WTC11 (cell line): Measurements from ENCODE around the gene SLC25A21. TPM values are rescaled to one million over a fixed set of nuclear protein-coding genes. Genes with fewer than 3 reads are reported as not detected.

Source experiments
- ATAC-seq: fragments of 200-7000 bp; cut with Tn5 transposase; 2 replicates; pipeline ENCODE4 v1.10.0; 2021; ENCODE audit warnings: mild to moderate bottlenecking, moderate library complexity
- CTCF ChIA-PET: fragments of 300-600 bp; sonication (Branson Sonifier 250); formaldehyde crosslinking; loops from one replicate; lab custom pipeline; 2021; ENCODE audit warnings: antibody characterized with exemption; lab: Charles Lee
- POLR2A ChIA-PET: fragments of 350-600 bp; sonication (Branson Sonifier 250); formaldehyde crosslinking; loops from one replicate; lab custom pipeline; 2021; ENCODE audit warnings: antibody characterized with exemption; lab: Charles Lee
- DNase-seq: peaks from one replicate; pipeline ENCODE4 v3.0.0; 2021; ENCODE audit warnings: low spot score
- H3K27ac Mint-ChIP-seq: 2 replicates; pipeline ENCODE4 v1.8.0; 2021; ENCODE audit warnings: mixed read lengths
- H3K27me3 Mint-ChIP-seq: 2 replicates; pipeline ENCODE4 v1.8.0; 2021; ENCODE audit warnings: low read depth, mild to moderate bottlenecking, moderate library complexity, mixed read lengths
- H3K36me3 Mint-ChIP-seq: 2 replicates; pipeline ENCODE4 v1.8.0; 2021; ENCODE audit warnings: mixed read lengths
- H3K4me1 Mint-ChIP-seq: 2 replicates; pipeline ENCODE4 v1.8.0; 2022; ENCODE audit warnings: mixed read lengths
- H3K4me3 Mint-ChIP-seq: 2 replicates; pipeline ENCODE4 v1.8.0; 2021; ENCODE audit warnings: mild to moderate bottlenecking, moderate library complexity, mixed read lengths
- H3K9me3 Mint-ChIP-seq: 2 replicates; pipeline ENCODE4 v1.8.0; 2021; ENCODE audit warnings: mixed read lengths
- ATF3 ChIP-seq: sonication (generic); formaldehyde crosslinking; conservative IDR thresholded peaks from 2 replicates; pipeline ENCODE4 v1.8.1; 2022; ENCODE audit warnings: mild to moderate bottlenecking, missing genetic modification reagents
- CREM ChIP-seq: sonication (generic); formaldehyde crosslinking; IDR thresholded peaks from 2 replicates; pipeline ENCODE4 v1.8.1; 2022; ENCODE audit warnings: mild to moderate bottlenecking, missing genetic modification reagents, moderate library complexity
- FOXK1 ChIP-seq: sonication (generic); formaldehyde crosslinking; IDR thresholded peaks from 2 replicates; pipeline ENCODE4 v1.8.0; 2022; ENCODE audit warnings: mild to moderate bottlenecking, moderate library complexity, missing genetic modification reagents
- HMGXB4 ChIP-seq: sonication (generic); formaldehyde crosslinking; IDR thresholded peaks from 2 replicates; pipeline ENCODE4 v1.8.1; 2023; ENCODE audit warnings: mild to moderate bottlenecking, moderate library complexity, missing genetic modification reagents
- JUN ChIP-seq: sonication (generic); formaldehyde crosslinking; IDR thresholded peaks from 2 replicates; pipeline ENCODE4 v1.8.0; 2023; ENCODE audit warnings: mild to moderate bottlenecking, missing genetic modification reagents
- MAX ChIP-seq: sonication (generic); formaldehyde crosslinking; IDR thresholded peaks from 2 replicates; pipeline ENCODE4 v1.8.0; 2022; ENCODE audit warnings: mild to moderate bottlenecking, missing genetic modification reagents
- NFE2L1 ChIP-seq: sonication (generic); formaldehyde crosslinking; IDR thresholded peaks from 2 replicates; pipeline ENCODE4 v1.8.1; 2023; ENCODE audit warnings: missing genetic modification reagents
- NR3C1 ChIP-seq: sonication (generic); formaldehyde crosslinking; conservative IDR thresholded peaks from 2 replicates; pipeline ENCODE4 v1.8.1; 2023; ENCODE audit warnings: low read depth, mild to moderate bottlenecking, missing genetic modification reagents
- PREB ChIP-seq: sonication (generic); formaldehyde crosslinking; IDR thresholded peaks from 2 replicates; pipeline ENCODE4 v1.8.1; 2022; ENCODE audit warnings: mild to moderate bottlenecking, missing genetic modification reagents, moderate library complexity, borderline replicate concordance
- RORB ChIP-seq: fragments of 250-450 bp; sonication (Bioruptor Pico); IDR thresholded peaks from 2 replicates; pipeline ENCODE4 v1.9.0; 2021; ENCODE audit warnings: mild to moderate bottlenecking
- ZNF532 ChIP-seq: fragments of 250-450 bp; sonication (Bioruptor Pico); IDR thresholded peaks from 2 replicates; pipeline ENCODE4 v1.9.0; 2021; ENCODE audit warnings: mild to moderate bottlenecking, borderline replicate concordance
- total RNA-seq: library from RNA; stranded (reverse); gene quantifications from 3 replicates; pipeline ENCODE4 v1.2.3, GENCODE V29; 2021

SLC25A21 gene
- total RNA-seq, 1 experiment from 2014 or later = 8.2 TPM

- TF ChIP-seq FOXK1 (CRISPR knock-in tag) (no peak), NR3C1 (CRISPR knock-in tag) (no peak)
These were observed 25.2 kb upstream of the SLC25A21 start, which contains the start of gene MIPOL1 (continued) for GRCh38 chr14:37197421-37198272.

- Mint-ChIP-seq H3K27me3 (peaks cover 22% of the 10 kb centered on the region), H3K36me3 (no peaks in the 10 kb centered on the region), H3K9me3 (no peaks in the 10 kb centered on the region), H3K4me1 (peaks cover 19% of the 10 kb centered on the region), H3K4me3 (peak overlapping the region; percentile 79), H3K27ac (0 out of 2 replicates have a peak overlapping the region, but pooled peaks have one; percentile 55)
- DNase-seq = no peak
- no peak for ATAC-seq
- POLR2A ChIA-PET = interaction anchor here (1.1 kb wide), 1 partner anchor 25 kb away, joined by 3 read pairs; the partner anchor contains the start of gene SLC25A21
- CTCF ChIA-PET = interaction anchor here (0.6 to 2.6 kb wide), 6 partner anchors 34 to 541 kb away, joined by 3 to 10 read pairs (median 4); no protein-coding TSS in a partner anchor
- TF ChIP-seq JUN (CRISPR knock-in tag) (no peak), NFE2L1 (CRISPR knock-in tag) (no peak), MAX (CRISPR knock-in tag) (no peak), ZNF532 (CRISPR knock-in tag) (no peak), RORB (CRISPR knock-in tag) (no peak)
These were observed 24.4 kb upstream of the SLC25A21 start for GRCh38 chr14:37196604-37197420.

GRCh38 chr14:37195327-37195726 is 22.9 kb upstream of the SLC25A21 start:
- peaks cover 33% of the 10 kb centered on the region for H3K27me3 Mint-ChIP-seq
- peaks cover 14% of the 10 kb centered on the region for H3K4me1 Mint-ChIP-seq
- POLR2A ChIA-PET = no interaction called here
- CTCF ChIA-PET = no interaction called here
- H3K9me3 Mint-ChIP-seq = no peaks in the 10 kb centered on the region
- H3K4me3 Mint-ChIP-seq = no peak overlapping the region
- DNase-seq = no peak
- TF ChIP-seq PREB (CRISPR knock-in tag) (no peak), CREM (no peak), JUN (CRISPR knock-in tag) (no peak), HMGXB4 (CRISPR knock-in tag) (no peak), ATF3 (CRISPR knock-in tag) (no peak)
- H3K27ac Mint-ChIP-seq = no peak overlapping the region
- no peak for ATAC-seq
- H3K36me3 Mint-ChIP-seq = no peaks in the 10 kb centered on the region
